ENCODE results near the gene C1orf232. TPM values are rescaled to one million over a fixed set of nuclear protein-coding genes. Genes with fewer than 3 reads are reported as not detected.

C1orf232 gene
- total RNA-seq, 1 donor from 2014 or later = not detected

DNA sequence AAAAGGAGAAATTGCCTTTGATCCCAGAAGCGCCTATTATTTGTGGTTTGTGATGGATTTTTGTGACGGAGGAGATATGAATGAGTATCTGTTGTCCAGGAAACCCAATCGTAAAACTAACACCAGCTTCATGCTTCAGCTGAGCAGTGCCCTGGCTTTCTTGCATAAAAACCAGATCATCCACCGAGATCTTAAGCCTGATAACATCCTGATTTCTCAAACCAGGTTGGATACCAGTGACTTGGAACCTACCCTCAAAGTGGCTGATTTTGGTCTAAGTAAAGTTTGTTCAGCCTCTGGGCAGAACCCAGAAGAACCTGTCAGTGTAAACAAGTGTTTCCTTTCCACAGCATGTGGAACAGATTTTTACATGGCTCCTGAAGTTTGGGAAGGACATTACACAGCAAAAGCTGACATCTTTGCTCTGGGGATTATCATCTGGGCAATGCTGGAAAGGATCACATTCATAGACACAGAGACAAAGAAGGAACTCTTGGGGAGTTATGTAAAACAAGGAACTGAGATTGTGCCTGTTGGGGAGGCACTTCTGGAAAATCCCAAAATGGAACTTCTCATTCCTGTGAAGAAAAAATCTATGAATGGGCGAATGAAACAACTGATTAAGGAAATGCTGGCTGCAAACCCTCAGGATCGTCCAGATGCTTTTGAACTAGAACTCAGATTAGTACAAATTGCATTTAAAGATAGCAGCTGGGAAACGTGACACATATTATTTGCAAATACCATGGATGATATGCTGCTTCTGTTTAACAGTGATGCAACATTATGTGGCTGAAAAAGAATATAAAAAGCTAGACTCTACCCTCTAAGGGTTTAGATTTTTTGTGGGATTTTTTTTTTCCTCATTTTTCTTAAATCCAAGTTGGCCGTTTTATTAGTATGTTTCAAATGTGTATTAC lies 46.6 kb downstream of the C1orf232 start:
- DNase-seq (ENCODE audit: low read depth) = no peak
- TF ChIP-seq, protein P1, sequence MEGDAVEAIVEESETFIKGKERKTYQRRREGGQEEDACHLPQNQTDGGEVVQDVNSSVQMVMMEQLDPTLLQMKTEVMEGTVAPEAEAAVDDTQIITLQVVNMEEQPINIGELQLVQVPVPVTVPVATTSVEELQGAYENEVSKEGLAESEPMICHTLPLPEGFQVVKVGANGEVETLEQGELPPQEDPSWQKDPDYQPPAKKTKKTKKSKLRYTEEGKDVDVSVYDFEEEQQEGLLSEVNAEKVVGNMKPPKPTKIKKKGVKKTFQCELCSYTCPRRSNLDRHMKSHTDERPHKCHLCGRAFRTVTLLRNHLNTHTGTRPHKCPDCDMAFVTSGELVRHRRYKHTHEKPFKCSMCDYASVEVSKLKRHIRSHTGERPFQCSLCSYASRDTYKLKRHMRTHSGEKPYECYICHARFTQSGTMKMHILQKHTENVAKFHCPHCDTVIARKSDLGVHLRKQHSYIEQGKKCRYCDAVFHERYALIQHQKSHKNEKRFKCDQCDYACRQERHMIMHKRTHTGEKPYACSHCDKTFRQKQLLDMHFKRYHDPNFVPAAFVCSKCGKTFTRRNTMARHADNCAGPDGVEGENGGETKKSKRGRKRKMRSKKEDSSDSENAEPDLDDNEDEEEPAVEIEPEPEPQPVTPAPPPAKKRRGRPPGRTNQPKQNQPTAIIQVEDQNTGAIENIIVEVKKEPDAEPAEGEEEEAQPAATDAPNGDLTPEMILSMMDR (IDR thresholded peaks at IDR 0.05; ENCODE audit: insufficient read depth, low read length, poor library complexity, severe bottlenecking) = no peak
- Histone ChIP-seq H3K36me3 (ENCODE audit: control insufficient read depth, insufficient read depth, low read length) (no peaks in the 10 kb centered on the region), H3K4me3 (ENCODE audit: low read depth, low read length) (no peak overlapping the region), H3K27me3 (ENCODE audit: control insufficient read depth, insufficient read depth, low read length) (no peaks in the 10 kb centered on the region)

DNA sequence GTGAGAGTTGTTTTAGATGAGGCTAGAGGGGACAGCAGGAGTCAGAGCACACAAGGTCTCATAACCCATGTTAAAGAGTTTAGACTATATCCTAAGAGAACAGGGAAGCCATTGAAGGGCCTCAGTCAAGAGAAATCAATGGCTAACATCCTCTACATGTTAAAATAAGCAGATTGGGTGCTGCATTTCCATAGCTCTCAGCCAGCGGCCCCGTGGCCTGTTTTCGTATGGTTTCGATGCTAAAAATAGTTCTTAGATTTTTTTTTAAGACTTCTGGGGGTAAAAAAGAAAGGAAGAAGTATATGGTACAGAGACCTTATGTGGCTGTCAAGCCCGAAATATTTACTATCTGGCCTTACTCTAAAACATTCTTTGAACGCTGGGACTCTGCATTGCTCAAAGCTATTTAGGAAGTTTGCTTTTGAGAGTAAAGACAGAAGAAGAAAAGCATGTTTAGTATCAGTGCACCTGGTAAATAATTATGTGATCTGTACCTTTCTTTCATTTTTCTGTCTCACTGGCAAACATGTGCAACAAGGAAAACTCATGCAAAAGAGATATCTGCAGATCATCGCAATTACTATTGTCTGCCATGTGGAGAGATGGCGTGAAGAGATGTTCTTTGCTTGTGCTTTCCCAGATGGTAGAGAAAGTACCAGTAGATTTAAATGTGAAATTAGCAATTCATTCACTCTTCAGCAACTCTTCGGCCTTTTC lies 48.7 kb downstream of the C1orf232 start:
- Histone ChIP-seq H3K27me3 (ENCODE audit: control insufficient read depth, insufficient read depth, low read length) (no peaks in the 10 kb centered on the region), H3K4me3 (ENCODE audit: low read depth, low read length) (no peak overlapping the region), H3K36me3 (ENCODE audit: control insufficient read depth, insufficient read depth, low read length) (no peaks in the 10 kb centered on the region)
- no peak for DNase-seq (ENCODE audit: low read depth)
- TF ChIP-seq, protein P1 (IDR thresholded peaks at IDR 0.05; ENCODE audit: insufficient read depth, low read length, poor library complexity, severe bottlenecking) = no peak

DNA sequence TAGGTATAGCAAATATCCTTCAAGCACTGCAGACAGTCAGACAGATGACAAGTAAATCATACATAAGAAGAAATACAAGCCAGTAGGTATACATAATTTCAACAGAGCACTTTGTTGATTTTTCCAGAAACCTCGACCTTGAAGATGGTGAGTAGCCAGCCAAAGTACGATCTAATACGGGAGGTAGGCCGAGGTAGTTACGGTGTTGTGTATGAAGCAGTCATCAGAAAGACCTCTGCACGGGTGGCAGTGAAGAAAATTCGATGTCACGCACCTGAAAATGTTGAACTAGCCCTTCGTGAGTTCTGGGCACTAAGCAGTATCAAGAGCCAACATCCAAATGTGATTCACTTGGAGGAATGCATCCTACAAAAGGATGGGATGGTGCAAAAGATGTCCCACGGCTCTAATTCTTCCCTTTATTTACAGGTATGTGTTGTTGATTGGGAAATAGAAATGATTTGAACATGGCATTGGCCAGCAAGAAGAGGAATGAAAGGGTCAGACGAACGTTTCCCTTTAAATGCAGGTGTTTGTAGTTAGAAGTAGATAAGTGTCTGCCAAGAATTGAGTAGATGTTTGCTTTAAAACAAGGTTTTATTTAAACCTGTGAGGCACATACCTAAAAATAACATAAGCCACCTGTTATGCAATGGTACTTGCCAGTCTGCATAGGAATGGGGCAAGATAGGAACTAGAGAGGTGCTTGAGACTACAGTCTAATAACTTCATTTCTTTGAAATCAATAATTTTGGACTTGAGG lies 54.4 kb downstream of the C1orf232 start:
- Histone ChIP-seq H3K4me3 (ENCODE audit: low read depth, low read length) (no peak overlapping the region), H3K36me3 (ENCODE audit: control insufficient read depth, insufficient read depth, low read length) (no peaks in the 10 kb centered on the region), H3K27me3 (ENCODE audit: control insufficient read depth, insufficient read depth, low read length) (no peaks in the 10 kb centered on the region)
- DNase-seq (ENCODE audit: low read depth) = no peak
- TF ChIP-seq, protein P1 (IDR thresholded peaks at IDR 0.05; ENCODE audit: insufficient read depth, low read length, poor library complexity, severe bottlenecking) = no peak

Other genes with a start within 250 kb of the C1orf232 start
- gene PAFAH2, start 170.9 kb downstream of the C1orf232 start, total RNA-seq = 20.8 and 23.1 TPM in 2 replicates
- 1.3 TPM in 1 of 2 replicates, not detected in the other for gene EXTL1, start 147.2 kb downstream of the C1orf232 start, total RNA-seq
- 0.48 and 0.75 TPM in 2 replicates for gene SLC30A2, start 122.8 kb downstream of the C1orf232 start, total RNA-seq
- gene TRIM63, start 101.3 kb downstream of the C1orf232 start, total RNA-seq = 0.14 TPM in 1 of 2 replicates, not detected in the other
- gene PDIK1L, start 57.1 kb downstream of the C1orf232 start, total RNA-seq = 6.6 and 6.8 TPM in 2 replicates
- gene FAM110D, start 9.9 kb downstream of the C1orf232 start, total RNA-seq = 0.07 and 0.79 TPM in 2 replicates
- gene ZNF593, start 945 bp upstream of the C1orf232 start, total RNA-seq = 53.0 and 73.8 TPM in 2 replicates
- not detected in 2 replicates for gene ZNF593OS, start 2.9 kb upstream of the C1orf232 start, total RNA-seq
- 15.2 and 16.8 TPM in 2 replicates for gene CNKSR1, start 8.5 kb upstream of the C1orf232 start, total RNA-seq
- 0.04 TPM in 1 of 2 replicates, not detected in the other for gene CATSPER4, start 21.6 kb upstream of the C1orf232 start, total RNA-seq
- gene CEP85, start 65.2 kb upstream of the C1orf232 start, total RNA-seq = 7.5 and 9.7 TPM in 2 replicates
- 113 and 133 TPM in 2 replicates for gene SH3BGRL3, start 111.1 kb upstream of the C1orf232 start, total RNA-seq
- 9.4 and 10.2 TPM in 2 replicates for gene UBXN11, start 137.7 kb upstream of the C1orf232 start, total RNA-seq
- 1.2 TPM in 1 of 2 replicates, not detected in the other for gene CD52, start 149.0 kb upstream of the C1orf232 start, total RNA-seq
- gene CRYBG2, start 185.2 kb upstream of the C1orf232 start, total RNA-seq = 2.7 and 18.6 TPM in 2 replicates
- gene ZNF683, start 203.8 kb upstream of the C1orf232 start, total RNA-seq = not detected in 2 replicates
- not detected in 2 replicates for gene LIN28A, start 241.9 kb upstream of the C1orf232 start, total RNA-seq